ENCODE measurements around the gene TBX10.
"Not testable (repeated sequence)": the region's sequence is repeated elsewhere in the genome, so short reads cannot be mapped to it uniquely, and the experiment has no call there.

Gene TBX10

GRCh38 chr11:67663532-67664212, 24.1 kb upstream of the TBX10 start:
- DNase-seq, result no peak

GRCh38 chr11:67662835-67663531, 23.4 kb upstream of the TBX10 start:
- DNase-seq, result no peak

DNA sequence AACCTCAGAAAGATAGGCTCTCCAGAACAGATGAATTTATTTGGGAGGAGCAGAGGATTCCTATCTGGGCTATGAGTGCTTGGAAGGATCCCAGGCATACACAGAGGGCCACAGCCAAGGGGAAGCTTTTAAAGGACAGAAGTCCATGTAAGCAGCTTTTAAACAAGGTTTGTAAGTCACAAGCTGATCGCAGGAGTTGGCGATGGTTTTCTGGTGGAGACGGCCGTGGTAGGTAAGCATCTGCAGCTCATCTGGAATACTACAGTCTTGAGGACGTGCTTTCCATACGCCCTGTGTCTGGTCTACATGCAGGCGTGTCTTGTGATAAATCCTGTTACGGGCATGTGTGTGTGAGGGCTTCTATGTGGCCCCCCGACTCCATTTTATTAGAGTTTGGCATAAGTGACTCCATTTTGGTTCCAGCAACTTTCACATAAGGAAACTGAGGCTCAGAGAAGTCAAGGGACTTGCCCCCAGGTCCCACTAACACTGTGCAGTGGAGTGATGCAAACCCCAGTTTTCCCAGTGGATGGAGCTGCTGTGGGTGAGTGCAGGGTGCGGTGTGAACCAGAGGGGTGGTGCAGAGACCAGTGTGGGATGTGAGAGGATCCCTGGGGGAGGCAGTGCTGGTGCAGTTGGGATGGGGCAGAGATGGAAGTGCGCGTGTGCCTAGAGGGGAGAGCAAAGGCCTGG, 22.7 kb upstream of the TBX10 start:
- DNase-seq, result no peak

GRCh38 chr11:67660752-67661151, 21.2 kb upstream of the TBX10 start:
- not testable (repeated sequence) for DNase-seq

DNA sequence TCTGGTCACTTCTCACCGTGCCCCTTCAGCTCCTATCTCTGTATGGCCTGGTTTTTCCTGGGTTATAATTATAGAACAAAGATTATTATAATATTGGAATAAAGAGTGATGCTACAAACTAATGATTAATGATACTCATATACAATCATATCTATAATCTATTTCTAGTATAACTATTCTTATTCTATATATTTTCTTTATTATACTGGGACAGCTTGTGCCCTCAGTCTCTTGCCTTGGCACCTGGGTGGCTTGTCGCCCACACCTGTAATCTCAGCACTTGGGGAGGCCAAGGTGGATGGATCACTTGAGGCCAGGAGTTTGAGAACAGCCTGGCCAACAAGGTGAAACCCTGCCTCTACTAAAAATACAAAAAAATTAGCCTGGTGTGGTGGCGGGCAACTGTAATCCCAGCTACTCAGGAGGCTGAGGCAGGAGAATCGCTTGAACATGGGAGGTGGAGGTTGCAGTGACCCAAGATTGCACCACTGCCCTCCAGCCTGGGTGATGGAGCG, 20.1 kb upstream of the TBX10 start:
- not testable (repeated sequence) for DNase-seq

GRCh38 chr11:67657300-67657699, 17.7 kb upstream of the TBX10 start:
- DNase-seq, result no peak

DNA sequence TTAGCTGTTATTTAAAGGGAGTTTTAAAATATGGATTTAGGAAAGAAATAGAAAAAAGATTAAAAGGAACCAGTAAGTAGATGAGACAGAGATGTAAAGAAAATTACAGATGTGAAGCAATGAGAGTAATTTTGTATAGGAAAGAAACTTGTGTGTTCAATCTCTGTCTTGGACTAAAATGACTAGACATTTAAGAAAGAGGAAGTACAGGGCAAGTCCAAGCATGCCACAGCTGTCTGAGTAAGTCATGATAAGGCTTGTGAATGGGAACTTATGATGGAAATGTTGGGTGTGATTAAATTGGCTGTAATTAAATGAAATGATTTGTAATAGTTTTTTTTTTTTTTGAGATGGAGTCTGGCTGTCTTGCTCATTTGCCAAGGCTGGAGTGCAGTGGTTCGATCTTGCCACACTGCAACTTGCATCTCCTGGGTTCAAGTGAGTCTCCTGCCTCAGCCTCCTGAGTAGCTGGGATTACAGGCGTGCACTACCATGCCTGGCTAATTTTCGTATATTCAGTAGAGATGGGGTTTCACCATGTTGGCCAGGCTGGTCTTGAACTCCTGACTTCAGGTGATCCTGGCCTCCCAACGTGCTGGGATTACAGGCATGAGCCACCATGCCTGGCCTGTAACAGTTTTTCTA, 16.8 kb upstream of the TBX10 start:
- no peak for DNase-seq

- no peak for DNase-seq
Measured at GRCh38 chr11:67654225-67654624, 14.7 kb upstream of the TBX10 start.

DNA sequence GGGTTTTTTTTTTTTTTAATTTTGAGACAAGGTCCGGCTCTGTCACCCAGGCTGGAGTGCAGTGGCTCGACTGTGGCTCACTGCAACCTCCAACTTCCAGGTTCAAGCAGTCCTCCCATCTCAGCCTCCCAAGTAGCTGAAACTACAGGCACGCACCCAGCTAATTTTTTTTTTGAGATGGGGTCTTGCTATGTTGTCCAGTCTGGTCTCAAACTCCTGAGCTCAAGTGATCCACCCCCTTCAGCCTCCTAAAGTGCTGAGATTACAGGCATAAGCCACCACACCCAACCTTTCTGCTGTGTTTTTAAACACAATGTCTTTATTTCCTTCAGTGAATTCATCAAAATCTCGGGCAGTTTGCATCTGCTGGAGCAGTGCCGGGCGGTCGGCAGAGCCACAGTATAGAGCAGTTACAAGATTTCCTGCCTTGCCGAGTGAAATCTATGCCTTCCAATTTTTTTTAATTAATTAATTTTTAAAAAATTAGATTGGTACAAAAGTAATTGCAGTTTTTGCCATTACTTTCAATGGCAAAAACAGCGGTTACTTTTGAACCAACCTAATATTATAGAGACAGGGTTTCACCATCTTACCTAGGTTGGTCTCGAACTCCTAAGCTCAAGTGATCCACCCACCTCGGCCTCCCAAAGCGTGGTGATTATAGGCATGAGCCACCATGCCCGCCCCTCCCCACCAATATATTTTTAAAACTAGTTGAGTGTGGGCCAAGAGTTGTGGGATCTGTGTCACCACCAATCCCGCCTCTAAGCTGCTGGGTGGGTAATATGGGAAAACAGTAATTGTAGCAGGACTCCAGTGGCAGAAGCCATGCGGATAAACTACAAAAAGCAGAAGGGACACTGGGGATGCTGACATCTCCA, 13.6 kb upstream of the TBX10 start:
- DNase-seq, result no peak

GRCh38 chr11:67651976-67652781, 12.6 kb upstream of the TBX10 start:
- DNase-seq, result no peak

GRCh38 chr11:67649634-67650510, 10.3 kb upstream of the TBX10 start:
- DNase-seq, result no peak

DNA sequence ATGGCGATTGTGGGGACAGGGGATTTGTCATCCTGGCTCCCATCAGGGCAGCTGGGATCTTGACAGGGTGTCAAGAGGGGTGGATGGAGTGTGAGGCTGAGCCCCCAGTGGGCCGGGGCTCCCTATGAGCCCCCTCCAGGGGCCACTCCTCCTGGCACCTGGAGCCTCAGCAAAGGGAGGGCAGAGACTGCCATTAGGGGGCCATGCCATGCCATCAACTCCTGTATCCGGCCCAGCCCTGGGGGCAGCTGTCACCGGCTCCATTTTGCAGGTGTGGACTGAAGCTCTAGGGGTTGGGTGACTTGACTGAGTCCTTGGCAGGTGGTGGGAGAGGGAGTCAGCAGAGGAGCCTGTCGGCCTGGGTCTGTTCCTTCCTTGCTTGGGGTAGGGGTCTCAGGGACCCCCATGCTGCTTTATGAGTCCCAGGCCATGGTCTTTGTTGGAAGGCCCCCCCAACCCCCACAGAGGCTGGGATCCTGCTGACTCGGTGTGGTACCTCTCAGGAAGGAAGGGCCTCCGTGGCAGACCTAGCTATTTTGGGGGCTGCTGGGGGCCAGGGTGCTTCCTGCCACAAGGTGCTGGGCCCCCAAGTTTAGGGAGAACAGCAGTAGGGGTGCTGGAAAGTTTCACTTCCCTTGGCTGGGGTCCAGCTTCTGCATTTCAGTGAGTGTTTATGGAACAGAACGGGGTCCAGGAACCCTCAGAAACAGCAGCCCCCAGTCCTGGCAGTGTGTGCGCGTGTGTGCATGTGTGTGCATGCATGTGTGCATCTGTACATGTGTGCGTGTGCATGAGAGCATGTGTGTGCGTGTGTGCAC, 9.4 kb upstream of the TBX10 start:
- DNase-seq, result no peak

DNA sequence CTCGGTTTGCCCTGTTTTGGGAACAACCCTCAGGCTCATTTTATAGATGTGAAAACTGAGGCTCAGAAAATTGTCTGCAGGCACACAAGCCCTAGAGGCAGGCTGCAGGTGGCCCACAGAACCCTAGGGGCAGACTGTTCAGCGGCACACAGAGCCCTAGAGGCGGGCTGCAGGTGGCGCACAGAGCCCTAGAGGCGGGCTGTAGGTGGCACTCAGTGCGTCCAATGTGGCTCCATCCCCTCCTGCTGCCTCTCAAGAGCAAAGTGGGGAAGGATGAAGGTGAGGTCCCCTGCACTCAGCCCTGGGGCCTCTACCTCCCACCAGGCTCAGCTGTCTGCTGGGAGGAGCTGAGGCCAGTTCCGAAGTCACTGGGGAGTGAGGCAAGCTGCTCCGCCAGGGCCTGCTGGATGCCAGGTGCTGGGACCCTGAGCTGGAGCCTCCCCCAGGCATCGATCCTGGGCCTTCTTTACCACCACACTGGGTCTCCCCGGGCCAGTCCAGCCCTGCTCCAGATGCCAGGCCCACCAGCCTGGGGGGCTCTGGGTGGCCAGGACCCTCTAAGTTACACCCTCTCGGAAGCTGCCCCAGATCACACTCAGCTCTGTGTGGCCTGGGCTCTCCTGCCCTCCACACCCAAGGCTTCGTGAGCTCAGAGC, 8.7 kb upstream of the TBX10 start:
- no peak for DNase-seq

DNA sequence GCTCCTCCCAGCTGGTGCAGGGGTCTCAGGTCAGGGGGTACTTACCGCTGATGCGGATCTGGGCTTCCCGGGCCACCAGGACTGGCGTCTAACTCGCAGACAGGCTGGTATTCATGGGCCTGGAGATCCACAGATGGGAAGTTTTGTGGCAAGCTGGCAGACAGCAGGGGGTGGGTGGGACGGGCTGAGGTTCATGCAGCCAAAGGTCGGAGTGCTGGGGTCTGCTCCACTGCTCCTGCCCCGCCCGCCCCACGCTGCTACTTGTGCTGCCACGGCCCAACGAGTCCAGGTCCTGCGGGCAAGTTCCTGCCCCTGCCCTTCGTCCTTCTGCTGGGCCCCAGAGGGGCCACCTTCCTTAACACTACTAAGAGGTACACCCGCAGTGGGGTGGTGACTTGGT, 7.9 kb upstream of the TBX10 start:
- no peak for DNase-seq

GRCh38 chr11:67646535-67647336, 7.2 kb upstream of the TBX10 start:
- DNase-seq, result no peak

DNA sequence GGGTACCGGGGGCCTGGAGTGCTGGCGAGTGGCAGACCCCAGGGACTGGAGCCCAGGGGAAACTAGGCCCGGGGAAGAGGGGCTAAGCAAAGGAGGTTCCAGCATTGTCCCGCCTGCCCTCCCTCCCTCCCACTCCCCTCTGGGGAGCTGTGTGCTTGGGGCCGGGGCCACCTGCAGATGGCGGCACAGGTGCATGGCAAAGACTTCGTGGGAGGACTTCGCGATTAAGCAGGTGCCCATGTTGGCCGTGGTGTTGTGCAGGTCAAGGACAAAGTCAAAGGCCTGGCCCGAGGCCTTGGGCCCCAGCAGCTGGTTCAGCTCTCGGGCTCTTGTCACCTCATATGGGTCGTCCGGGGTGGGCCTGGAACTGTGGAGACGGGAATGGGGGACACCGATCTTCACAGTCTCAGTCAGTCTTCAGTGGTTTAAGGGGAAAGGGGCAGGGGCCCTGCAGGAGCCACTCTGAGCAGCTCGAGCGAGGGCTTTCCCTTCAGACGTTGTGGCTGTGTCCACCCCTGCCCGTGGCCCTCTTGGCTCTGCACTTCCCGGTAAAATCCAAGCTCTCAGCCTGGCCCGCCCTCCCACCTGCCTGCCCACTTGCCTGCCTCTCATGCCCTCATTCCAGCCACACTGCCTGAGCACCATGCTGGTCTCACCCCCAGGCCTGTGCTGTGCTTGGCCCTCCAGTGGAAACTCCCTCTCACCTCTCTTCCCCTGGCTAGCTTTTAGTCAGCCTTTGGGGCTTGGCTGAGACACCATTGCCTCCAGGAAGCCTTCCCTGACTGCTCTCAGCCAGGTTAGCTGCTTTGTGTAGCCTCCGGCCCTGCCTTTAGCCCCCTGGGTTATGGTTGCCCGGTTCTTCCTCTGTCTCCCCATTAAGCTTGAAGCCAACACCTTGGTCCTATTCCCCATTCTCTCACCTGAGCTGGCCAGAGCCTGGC, 6.2 kb upstream of the TBX10 start:
- no peak for DNase-seq

Data from right forelimb (tissue), 1 donor.